Measurements from ENCODE around the gene EML4. TPM values are rescaled to one million over a fixed set of nuclear protein-coding genes. Genes with fewer than 3 reads are reported as not detected.
"Not testable (repeated sequence)": the region's sequence is repeated elsewhere in the genome, so short reads cannot be mapped to it uniquely, and the experiment has no call there.

EML4 gene
- total RNA-seq, 2 experiments from 2014 or later = 37.1 to 43.2 TPM

DNA sequence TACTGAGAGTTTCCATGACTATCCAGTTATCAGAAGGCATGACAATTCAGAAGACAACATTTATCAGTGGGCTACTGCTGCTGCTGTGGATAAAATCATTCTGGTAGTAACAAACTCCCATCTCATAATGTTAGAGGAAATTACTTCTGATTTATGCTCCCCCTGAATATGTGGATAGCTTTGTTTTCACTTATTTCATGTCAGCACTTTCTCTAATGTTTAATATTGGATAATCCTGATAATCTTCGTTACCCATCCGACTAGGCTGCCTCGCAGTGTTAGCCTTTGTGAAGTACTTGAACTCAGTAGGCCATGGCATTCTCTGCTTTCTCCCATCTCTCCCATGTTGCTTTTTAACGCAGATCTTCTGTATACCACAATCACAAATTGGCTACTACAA is 163.4 kb downstream of the EML4 start:
- TF ChIP-seq EZH2phosphoT487 (IDR thresholded peaks at IDR 0.05; ENCODE audit: borderline replicate concordance, low read depth, low read length) = no peak
- TF ChIP-seq, protein P1, sequence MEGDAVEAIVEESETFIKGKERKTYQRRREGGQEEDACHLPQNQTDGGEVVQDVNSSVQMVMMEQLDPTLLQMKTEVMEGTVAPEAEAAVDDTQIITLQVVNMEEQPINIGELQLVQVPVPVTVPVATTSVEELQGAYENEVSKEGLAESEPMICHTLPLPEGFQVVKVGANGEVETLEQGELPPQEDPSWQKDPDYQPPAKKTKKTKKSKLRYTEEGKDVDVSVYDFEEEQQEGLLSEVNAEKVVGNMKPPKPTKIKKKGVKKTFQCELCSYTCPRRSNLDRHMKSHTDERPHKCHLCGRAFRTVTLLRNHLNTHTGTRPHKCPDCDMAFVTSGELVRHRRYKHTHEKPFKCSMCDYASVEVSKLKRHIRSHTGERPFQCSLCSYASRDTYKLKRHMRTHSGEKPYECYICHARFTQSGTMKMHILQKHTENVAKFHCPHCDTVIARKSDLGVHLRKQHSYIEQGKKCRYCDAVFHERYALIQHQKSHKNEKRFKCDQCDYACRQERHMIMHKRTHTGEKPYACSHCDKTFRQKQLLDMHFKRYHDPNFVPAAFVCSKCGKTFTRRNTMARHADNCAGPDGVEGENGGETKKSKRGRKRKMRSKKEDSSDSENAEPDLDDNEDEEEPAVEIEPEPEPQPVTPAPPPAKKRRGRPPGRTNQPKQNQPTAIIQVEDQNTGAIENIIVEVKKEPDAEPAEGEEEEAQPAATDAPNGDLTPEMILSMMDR (conservative IDR thresholded peaks at IDR 0.05; ENCODE audit: low read length) = no peak
- no peak overlapping the region for H2AFZ ChIP-seq (ENCODE audit: low read length)
- H3K9me2 ChIP-seq (ENCODE audit: insufficient read depth, low read length) = no peaks in the 10 kb centered on the region
- H4K20me1 ChIP-seq (ENCODE audit: insufficient read depth, low read length) = no peaks in the 10 kb centered on the region
- no TSS peak for BruUV-seq (replicated peaks)
- H3K36me3 ChIP-seq (ENCODE audit: insufficient read depth, low read length) = peaks cover 83% of the 10 kb centered on the region
- H3K4me1 ChIP-seq (ENCODE audit: insufficient read depth, low read length, poor library complexity, severe bottlenecking) = no peaks in the 10 kb centered on the region
- no peak overlapping the region for H3K4me2 ChIP-seq (ENCODE audit: low read length)
- intact Hi-C loops (cut with micrococcal nuclease; ENCODE audit: unreplicated experiment) = no loop called here
- POLR2A ChIA-PET = no interaction called here
- no peak overlapping the region for H3K4me3 ChIP-seq (ENCODE audit: low read depth, low read length, poor library complexity, severe bottlenecking)
- no peaks in the 10 kb centered on the region for H3K9me3 ChIP-seq (ENCODE audit: low read length)
- CTCF ChIA-PET (ENCODE audit: unreplicated experiment) = interaction anchor here (1.2 kb wide), 1 partner anchor 238 kb away, joined by 3 read pairs; no protein-coding TSS in a partner anchor
- DNase-seq (ENCODE audit: low spot score) = no peak
- no peaks in the 10 kb centered on the region for H3K79me2 ChIP-seq (ENCODE audit: insufficient read depth, low read depth, low read length)
- no peak overlapping the region for H3K27ac ChIP-seq (ENCODE audit: low read depth, low read length, poor library complexity, severe bottlenecking)

DNA sequence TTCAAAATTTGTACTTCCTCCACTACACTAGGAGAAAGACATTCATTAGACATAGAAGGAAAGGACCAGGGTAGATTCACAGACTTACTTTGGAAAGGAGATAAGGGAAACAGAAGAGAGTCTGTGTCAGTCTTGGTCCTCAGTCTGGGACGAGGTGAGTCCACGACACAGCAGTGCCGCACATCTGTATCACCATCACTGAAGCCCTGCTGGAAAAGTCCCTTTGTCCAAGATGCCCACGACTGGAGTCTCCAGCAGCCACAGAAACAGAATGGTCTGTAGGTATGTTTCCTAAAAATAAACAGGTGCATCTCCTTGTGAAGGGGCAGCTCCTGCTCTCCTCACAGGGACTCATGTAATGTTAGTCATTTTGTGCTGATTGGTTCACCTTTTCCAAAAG is 164.4 kb downstream of the EML4 start:
- Histone ChIP-seq H3K27ac (ENCODE audit: low read depth, low read length, poor library complexity, severe bottlenecking) (no peak overlapping the region), H2AFZ (ENCODE audit: low read length) (no peak overlapping the region), H3K4me2 (ENCODE audit: low read length) (no peak overlapping the region), H3K9me2 (ENCODE audit: insufficient read depth, low read length) (no peaks in the 10 kb centered on the region), H3K4me1 (ENCODE audit: insufficient read depth, low read length, poor library complexity, severe bottlenecking) (no peaks in the 10 kb centered on the region), H3K4me3 (ENCODE audit: low read depth, low read length, poor library complexity, severe bottlenecking) (no peak overlapping the region), H3K9me3 (ENCODE audit: low read length) (no peaks in the 10 kb centered on the region), H3K79me2 (ENCODE audit: insufficient read depth, low read depth, low read length) (no peaks in the 10 kb centered on the region), H3K36me3 (ENCODE audit: insufficient read depth, low read length) (peaks cover 86% of the 10 kb centered on the region), H4K20me1 (ENCODE audit: insufficient read depth, low read length) (no peaks in the 10 kb centered on the region)
- CTCF ChIA-PET (ENCODE audit: unreplicated experiment) = no interaction called here
- intact Hi-C loops (cut with micrococcal nuclease; ENCODE audit: unreplicated experiment) = no loop called here
- no TSS peak for BruUV-seq (replicated peaks)
- TF ChIP-seq, protein P1 (conservative IDR thresholded peaks at IDR 0.05; ENCODE audit: low read length) = no peak
- no peak for TF ChIP-seq EZH2phosphoT487 (IDR thresholded peaks at IDR 0.05; ENCODE audit: borderline replicate concordance, low read depth, low read length)
- DNase-seq (ENCODE audit: low spot score) = no peak
- POLR2A ChIA-PET = interaction anchor here (0.6 to 1.1 kb wide), 3 partner anchors 10 to 480 kb away, joined by 3 to 5 read pairs (median 3); no protein-coding TSS in a partner anchor

DNA sequence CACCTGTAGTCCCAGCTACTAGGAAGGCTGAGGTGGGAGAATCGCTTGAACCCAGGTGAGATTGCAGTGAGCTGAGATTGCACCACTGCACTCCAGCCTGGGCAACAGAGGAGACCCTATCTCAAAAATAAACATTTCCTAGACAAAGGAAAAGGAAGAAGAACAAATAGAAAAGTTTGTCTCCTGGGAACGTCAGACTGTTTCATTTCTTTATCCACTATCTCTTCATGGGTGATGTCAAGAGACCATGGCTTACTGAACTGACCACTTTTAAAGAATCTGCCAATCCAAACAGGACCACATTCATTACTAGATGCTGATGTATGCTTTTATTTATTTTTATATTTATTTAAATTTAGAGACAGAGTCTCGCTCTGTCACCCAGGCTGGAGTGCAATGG is 165.1 kb downstream of the EML4 start:
- no peaks in the 10 kb centered on the region for H3K4me1 ChIP-seq (ENCODE audit: insufficient read depth, low read length, poor library complexity, severe bottlenecking)
- H3K79me2 ChIP-seq (ENCODE audit: insufficient read depth, low read depth, low read length) = no peaks in the 10 kb centered on the region
- intact Hi-C loops (cut with micrococcal nuclease; ENCODE audit: unreplicated experiment) = no loop called here
- no peak overlapping the region for H3K4me3 ChIP-seq (ENCODE audit: low read depth, low read length, poor library complexity, severe bottlenecking)
- no peak for DNase-seq (ENCODE audit: low spot score)
- H2AFZ ChIP-seq (ENCODE audit: low read length) = no peak overlapping the region
- no TSS peak for BruUV-seq (replicated peaks)
- TF ChIP-seq EZH2phosphoT487 (IDR thresholded peaks at IDR 0.05; ENCODE audit: borderline replicate concordance, low read depth, low read length) = no peak
- TF ChIP-seq, protein P1 (conservative IDR thresholded peaks at IDR 0.05; ENCODE audit: low read length) = no peak
- H3K9me2 ChIP-seq (ENCODE audit: insufficient read depth, low read length) = no peaks in the 10 kb centered on the region
- H3K27ac ChIP-seq (ENCODE audit: low read depth, low read length, poor library complexity, severe bottlenecking) = no peak overlapping the region
- no peaks in the 10 kb centered on the region for H4K20me1 ChIP-seq (ENCODE audit: insufficient read depth, low read length)
- POLR2A ChIA-PET = interaction anchor here (0.9 to 1.1 kb wide), 2 partner anchors 9 to 479 kb away, joined by 3 read pairs; no protein-coding TSS in a partner anchor
- H3K4me2 ChIP-seq (ENCODE audit: low read length) = no peak overlapping the region
- no peaks in the 10 kb centered on the region for H3K9me3 ChIP-seq (ENCODE audit: low read length)
- CTCF ChIA-PET (ENCODE audit: unreplicated experiment) = no interaction called here
- H3K36me3 ChIP-seq (ENCODE audit: insufficient read depth, low read length) = peaks cover 84% of the 10 kb centered on the region

DNA sequence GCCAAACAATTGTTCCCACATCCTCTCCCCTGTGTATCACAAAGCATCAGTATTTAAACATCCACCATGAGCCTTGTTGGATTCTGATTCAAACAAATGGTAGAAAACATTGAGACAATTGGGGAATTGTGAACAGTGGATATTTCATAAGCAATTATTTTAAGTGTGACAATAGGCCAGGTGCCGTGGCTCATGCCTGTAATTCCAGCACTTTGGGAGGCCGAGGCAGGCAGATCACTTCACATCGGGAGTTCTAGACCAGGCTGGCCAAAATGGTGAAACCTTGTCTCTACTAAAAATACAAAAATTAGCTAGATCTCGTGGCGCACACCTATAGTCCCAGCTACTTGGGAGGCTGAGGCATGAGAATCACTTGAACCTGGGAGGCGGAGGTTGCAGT is 165.7 kb downstream of the EML4 start:
- H4K20me1 ChIP-seq (ENCODE audit: insufficient read depth, low read length); H3K4me2 ChIP-seq (ENCODE audit: low read length); H2AFZ ChIP-seq (ENCODE audit: low read length); H3K27ac ChIP-seq (ENCODE audit: low read depth, low read length, poor library complexity, severe bottlenecking); H3K9me3 ChIP-seq (ENCODE audit: low read length); H3K79me2 ChIP-seq (ENCODE audit: insufficient read depth, low read depth, low read length); CTCF ChIA-PET (ENCODE audit: unreplicated experiment); H3K9me2 ChIP-seq (ENCODE audit: insufficient read depth, low read length); H3K4me1 ChIP-seq (ENCODE audit: insufficient read depth, low read length, poor library complexity, severe bottlenecking); H3K4me3 ChIP-seq (ENCODE audit: low read depth, low read length, poor library complexity, severe bottlenecking); DNase-seq (ENCODE audit: low spot score); POLR2A ChIA-PET; intact Hi-C loops (cut with micrococcal nuclease; ENCODE audit: unreplicated experiment); BruUV-seq (replicated peaks): not testable (repeated sequence)
- peaks cover 78% of the 10 kb centered on the region for H3K36me3 ChIP-seq (ENCODE audit: insufficient read depth, low read length)
